ENCODE measurements around the gene COX20.

DNA sequence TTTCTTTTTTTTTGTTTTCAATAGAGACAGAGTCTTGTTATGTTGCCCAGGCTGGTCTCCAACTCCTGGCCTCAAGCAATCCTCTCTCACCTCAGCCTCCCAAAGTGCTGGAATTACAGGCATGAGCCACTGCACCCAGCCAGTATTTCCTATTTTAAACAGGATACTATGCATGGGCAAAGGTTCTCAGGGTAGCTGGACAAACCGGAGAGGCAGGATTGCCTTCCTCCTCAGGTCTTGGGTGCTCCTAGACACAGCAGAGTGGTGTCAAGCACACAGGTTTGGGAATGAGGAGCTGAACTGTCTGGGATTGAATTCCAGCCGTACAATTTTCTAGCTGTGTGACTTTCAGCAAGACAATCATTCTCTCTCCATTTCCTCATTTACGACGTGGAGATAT is 51.8 kb downstream of the COX20 start:
- TF ChIP-seq, protein P1, sequence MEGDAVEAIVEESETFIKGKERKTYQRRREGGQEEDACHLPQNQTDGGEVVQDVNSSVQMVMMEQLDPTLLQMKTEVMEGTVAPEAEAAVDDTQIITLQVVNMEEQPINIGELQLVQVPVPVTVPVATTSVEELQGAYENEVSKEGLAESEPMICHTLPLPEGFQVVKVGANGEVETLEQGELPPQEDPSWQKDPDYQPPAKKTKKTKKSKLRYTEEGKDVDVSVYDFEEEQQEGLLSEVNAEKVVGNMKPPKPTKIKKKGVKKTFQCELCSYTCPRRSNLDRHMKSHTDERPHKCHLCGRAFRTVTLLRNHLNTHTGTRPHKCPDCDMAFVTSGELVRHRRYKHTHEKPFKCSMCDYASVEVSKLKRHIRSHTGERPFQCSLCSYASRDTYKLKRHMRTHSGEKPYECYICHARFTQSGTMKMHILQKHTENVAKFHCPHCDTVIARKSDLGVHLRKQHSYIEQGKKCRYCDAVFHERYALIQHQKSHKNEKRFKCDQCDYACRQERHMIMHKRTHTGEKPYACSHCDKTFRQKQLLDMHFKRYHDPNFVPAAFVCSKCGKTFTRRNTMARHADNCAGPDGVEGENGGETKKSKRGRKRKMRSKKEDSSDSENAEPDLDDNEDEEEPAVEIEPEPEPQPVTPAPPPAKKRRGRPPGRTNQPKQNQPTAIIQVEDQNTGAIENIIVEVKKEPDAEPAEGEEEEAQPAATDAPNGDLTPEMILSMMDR (IDR thresholded peaks at IDR 0.05): no peak
- TF ChIP-seq POLR2A (IDR thresholded peaks at IDR 0.05): no peak

All from lower leg skin (tissue), 3 donors.